ENCODE measurements around the gene NELL1. TPM values are rescaled to one million over a fixed set of nuclear protein-coding genes. Genes with fewer than 3 reads are reported as not detected.

The NELL1 gene
- 2.1 and 7.4 TPM in 2 replicates for total RNA-seq
- polyA plus RNA-seq: 1.0 and 7.7 TPM in 2 replicates

GRCh38 chr11:20668844-20669819, at the start of gene NELL1:
Gene NELL1 (plus strand): TSS chr11:20669586.
- no peak within 1 kb of the TSS for H3K27ac ChIP-seq
- no peaks in the 10 kb centered on the region for H3K36me3 ChIP-seq
- peaks cover 4% of the 10 kb centered on the region for H3K4me1 ChIP-seq (ENCODE audit: low read depth)
- no peak for TF ChIP-seq CTCF (IDR thresholded peaks at IDR 0.05; ENCODE audit: low read depth, low read length)
- H3K9me3 ChIP-seq (ENCODE audit: low read depth): no peaks in the 10 kb centered on the region
- peak within 1 kb of the TSS; percentile 39 for H3K4me3 ChIP-seq
- DNase-seq (ENCODE audit: low read depth in 1 of 2, low spot score in 1 of 2): peak; percentile 7 to 59
- H3K27me3 ChIP-seq: peaks cover 90% of the 10 kb centered on the region

GRCh38 chr11:20620988-20621387, 48.4 kb upstream of the NELL1 start:
- Histone ChIP-seq H3K9me3 (ENCODE audit: low read depth) (no peaks in the 10 kb centered on the region), H3K4me3 (no peak overlapping the region), H3K4me1 (ENCODE audit: low read depth) (no peaks in the 10 kb centered on the region), H3K36me3 (no peaks in the 10 kb centered on the region), H3K27ac (no peak overlapping the region), H3K27me3 (peaks cover 10% of the 10 kb centered on the region)
- TF ChIP-seq CTCF (IDR thresholded peaks at IDR 0.05; ENCODE audit: low read depth, low read length): no peak
- no peak for DNase-seq (ENCODE audit: low read depth in 1 of 2, low spot score in 1 of 2)

- H3K4me3 ChIP-seq: no peak overlapping the region
- H3K9me3 ChIP-seq (ENCODE audit: low read depth): no peaks in the 10 kb centered on the region
- no peaks in the 10 kb centered on the region for H3K4me1 ChIP-seq (ENCODE audit: low read depth)
- peaks cover 10% of the 10 kb centered on the region for H3K27me3 ChIP-seq
- H3K36me3 ChIP-seq: no peaks in the 10 kb centered on the region
- TF ChIP-seq CTCF (IDR thresholded peaks at IDR 0.05; ENCODE audit: low read depth, low read length): no peak
- no peak overlapping the region for H3K27ac ChIP-seq
- no peak for DNase-seq (ENCODE audit: low read depth in 1 of 2, low spot score in 1 of 2)
Observed at GRCh38 chr11:20621679-20622078, 47.7 kb upstream of the NELL1 start.

- H3K27ac ChIP-seq: no peak overlapping the region
- H3K36me3 ChIP-seq: no peaks in the 10 kb centered on the region
- no peak for DNase-seq (ENCODE audit: low read depth in 1 of 2, low spot score in 1 of 2)
Observed at GRCh38 chr11:20623252-20623651, 46.1 kb upstream of the NELL1 start.

GRCh38 chr11:20626279-20626678, 43.1 kb upstream of the NELL1 start:
- DNase-seq (ENCODE audit: low read depth in 1 of 2, low spot score in 1 of 2): no peak

More at GRCh38 chr11:20623252-20623651, 46.1 kb upstream of the NELL1 start:
- H3K4me3 ChIP-seq: no peak overlapping the region
- H3K4me1 ChIP-seq (ENCODE audit: low read depth): peaks cover 7% of the 10 kb centered on the region
- H3K27me3 ChIP-seq: peaks cover 10% of the 10 kb centered on the region
- TF ChIP-seq CTCF (IDR thresholded peaks at IDR 0.05; ENCODE audit: low read depth, low read length): no peak
- no peaks in the 10 kb centered on the region for H3K9me3 ChIP-seq (ENCODE audit: low read depth)

More at GRCh38 chr11:20626279-20626678, 43.1 kb upstream of the NELL1 start:
- no peaks in the 10 kb centered on the region for H3K9me3 ChIP-seq (ENCODE audit: low read depth)
- H3K4me3 ChIP-seq: no peak overlapping the region
- H3K36me3 ChIP-seq: no peaks in the 10 kb centered on the region
- peaks cover 5% of the 10 kb centered on the region for H3K27me3 ChIP-seq
- TF ChIP-seq CTCF (IDR thresholded peaks at IDR 0.05; ENCODE audit: low read depth, low read length): no peak
- H3K4me1 ChIP-seq (ENCODE audit: low read depth): peaks cover 7% of the 10 kb centered on the region
- H3K27ac ChIP-seq: no peak overlapping the region

All from cardiac muscle cell (in vitro differentiated cells and primary cell).